DOHH2 (cell line): ENCODE results near the gene DPP6.

Experiments used
- H3F3A ChIP-seq: fragments of 200-600 bp; sonication (generic), shearing (Covaris generic); 2 replicates; pipeline ENCODE4 v1.6.0; 2016; ENCODE audit warnings: antibody characterized with exemption, mild to moderate bottlenecking; ENCODE audit not compliant: control insufficient read depth, insufficient read depth
- H3K27ac ChIP-seq: fragments of 200-600 bp; sonication (generic); 2 replicates; pipeline ENCODE4 v1.5.1; 2014; ENCODE audit warnings: low read depth, mild to moderate bottlenecking, low read length, moderate library complexity
- H3K27me3 ChIP-seq: fragments of 200-600 bp; sonication (generic); 2 replicates; pipeline ENCODE4 v1.6.1; 2014; ENCODE audit warnings: mild to moderate bottlenecking, low read length, mixed read lengths; ENCODE audit not compliant: control insufficient read depth
- H3K36me3 ChIP-seq: fragments of 200-600 bp; sonication (generic); 2 replicates; pipeline ENCODE4 v1.6.1; 2014; ENCODE audit warnings: mild to moderate bottlenecking, low read length, moderate library complexity, mixed read lengths; ENCODE audit not compliant: control insufficient read depth
- H3K4me1 ChIP-seq: fragments of 200-600 bp; sonication (generic); 2 replicates; pipeline ENCODE4 v1.6.1; 2014; ENCODE audit warnings: mild to moderate bottlenecking, low read length, mixed read lengths; ENCODE audit not compliant: control insufficient read depth
- H3K4me2 ChIP-seq: fragments of 200-600 bp; sonication (generic); 2 replicates; pipeline ENCODE4 v1.6.0; 2014; ENCODE audit warnings: mild to moderate bottlenecking, low read length, moderate library complexity
- H3K4me3 ChIP-seq: fragments of 200-600 bp; sonication (generic); 2 replicates; pipeline ENCODE4 v1.5.1; 2014; ENCODE audit warnings: mild to moderate bottlenecking, low read length, mixed read lengths
- H3K79me2 ChIP-seq: fragments of 200-600 bp; sonication (generic); 2 replicates; pipeline ENCODE4 v1.6.1; 2014; ENCODE audit warnings: mild to moderate bottlenecking, low read length, mixed read lengths; ENCODE audit not compliant: control insufficient read depth
- H3K9me2 ChIP-seq: fragments of 200-600 bp; sonication (generic); replicated peaks from 2 replicates; pipeline ENCODE4 v1.6.1; 2014; ENCODE audit warnings: mild to moderate bottlenecking, low read length, mixed read lengths; ENCODE audit not compliant: control insufficient read depth
- H3K9me3 ChIP-seq: fragments of 200-600 bp; sonication (generic); 2 replicates; pipeline ENCODE4 v1.6.1; 2014; ENCODE audit warnings: antibody characterized with exemption, low read length, mixed read lengths; ENCODE audit not compliant: control insufficient read depth, insufficient read depth
- H4K20me1 ChIP-seq: fragments of 200-600 bp; sonication (generic); 2 replicates; pipeline ENCODE4 v1.6.0; 2014; ENCODE audit warnings: low read depth, mild to moderate bottlenecking, antibody characterized with exemption, low read length, moderate library complexity; ENCODE audit not compliant: control insufficient read depth, insufficient read depth
- CTCF ChIP-seq: fragments of 200-600 bp; sonication (generic); IDR thresholded peaks from one replicate; pipeline ENCODE4 v1.5.1; 2014; ENCODE audit warnings: antibody characterized with exemption, mild to moderate bottlenecking, low read depth, low read length; ENCODE audit not compliant: poor library complexity, severe bottlenecking
- EZH2phosphoT487 ChIP-seq: fragments of 200-600 bp; sonication (generic); IDR thresholded peaks from 2 replicates; pipeline ENCODE4 v1.6.1; 2017; ENCODE audit warnings: borderline replicate concordance, mild to moderate bottlenecking, antibody characterized with exemption, low read length, moderate library complexity, mixed read lengths

DPP6 gene

GRCh38 chr7:154916381-154916780 is 864.2 kb downstream of the DPP6 start:
- H3K4me3 ChIP-seq: no peak overlapping the region
- no peaks in the 10 kb centered on the region for H3K36me3 ChIP-seq
- H3K79me2 ChIP-seq: no peaks in the 10 kb centered on the region
- no peak overlapping the region for H3K4me2 ChIP-seq
- no peak overlapping the region for H3K27ac ChIP-seq
- H3F3A ChIP-seq: no peaks in the 10 kb centered on the region
- H3K9me3 ChIP-seq: no peaks in the 10 kb centered on the region
- H3K4me1 ChIP-seq: 0 out of 2 replicates have a peak, but pooled peaks cover 3% of the 10 kb centered on the region
- TF ChIP-seq EZH2phosphoT487 (no peak), CTCF (no peak)
- no peaks in the 10 kb centered on the region for H4K20me1 ChIP-seq
- peaks cover 18% of the 10 kb centered on the region for H3K27me3 ChIP-seq
- no peaks in the 10 kb centered on the region for H3K9me2 ChIP-seq

DNA sequence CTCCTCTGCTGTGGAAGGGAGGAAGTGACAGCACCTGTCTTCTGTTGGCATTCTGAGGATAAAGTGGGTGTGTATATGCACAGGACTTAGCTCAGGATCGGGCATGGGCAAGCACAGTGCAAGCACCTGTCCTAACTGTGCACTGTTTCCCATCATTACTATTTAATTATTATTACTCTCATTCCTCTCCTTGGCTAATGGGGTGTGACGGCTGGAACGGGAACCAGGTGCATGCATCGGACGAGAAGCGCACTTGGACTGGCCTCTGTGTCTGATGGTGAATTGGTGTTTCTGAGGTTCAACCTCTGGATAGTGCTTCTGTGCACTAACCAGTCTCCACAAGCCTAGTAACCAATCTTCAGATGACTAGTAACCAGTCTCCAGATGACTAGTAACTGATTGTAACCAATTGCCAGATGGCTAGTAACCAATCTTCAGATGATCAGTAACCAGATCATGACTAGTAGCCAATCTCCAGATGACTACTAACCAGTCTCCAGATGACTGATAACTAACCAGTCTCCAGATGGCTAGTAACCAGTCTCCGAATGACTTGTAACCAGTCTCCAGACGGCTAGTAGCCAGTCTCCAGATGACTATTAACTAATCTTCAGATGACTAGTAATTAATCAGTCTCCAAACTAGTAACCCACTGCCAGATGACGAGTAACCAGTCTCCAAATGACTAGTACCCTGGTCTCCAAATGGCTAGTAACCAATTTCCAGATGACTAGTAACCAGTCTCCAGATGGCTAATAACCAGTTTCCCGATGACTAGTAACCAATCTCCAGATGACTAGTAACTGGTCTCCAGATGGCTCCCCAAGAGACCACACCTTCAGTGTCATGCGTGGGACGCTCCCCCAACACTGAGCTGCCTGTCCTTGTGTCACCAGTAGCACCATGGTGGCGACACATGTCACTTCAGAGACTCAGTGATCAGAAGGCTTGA is 864.9 kb downstream of the DPP6 start:
- H3K79me2 ChIP-seq: no peaks in the 10 kb centered on the region

GRCh38 chr7:154917808-154918160 is 865.6 kb downstream of the DPP6 start:
- peaks cover 18% of the 10 kb centered on the region for H3K27me3 ChIP-seq
- no peak overlapping the region for H3K4me2 ChIP-seq
- H3K9me2 ChIP-seq: no peaks in the 10 kb centered on the region
- H4K20me1 ChIP-seq: no peaks in the 10 kb centered on the region
- H3K4me1 ChIP-seq: 0 out of 2 replicates have a peak, but pooled peaks cover 3% of the 10 kb centered on the region
- H3F3A ChIP-seq: no peaks in the 10 kb centered on the region
- peaks cover 4% of the 10 kb centered on the region; the same call in 1 of the 2 replicates for H3K9me3 ChIP-seq
- H3K79me2 ChIP-seq: no peaks in the 10 kb centered on the region
- TF ChIP-seq CTCF: no peak
- TF ChIP-seq EZH2phosphoT487: no peak
- no peak overlapping the region for H3K4me3 ChIP-seq
- H3K36me3 ChIP-seq: no peaks in the 10 kb centered on the region
- no peak overlapping the region for H3K27ac ChIP-seq

More for the DNA sequence above, 864.9 kb downstream of the DPP6 start:
- peaks cover 18% of the 10 kb centered on the region for H3K27me3 ChIP-seq
- no peak overlapping the region for H3K4me3 ChIP-seq
- H3K4me1 ChIP-seq: 0 out of 2 replicates have a peak, but pooled peaks cover 3% of the 10 kb centered on the region
- H3F3A ChIP-seq: no peaks in the 10 kb centered on the region
- no peak overlapping the region for H3K4me2 ChIP-seq
- no peak for TF ChIP-seq EZH2phosphoT487
- TF ChIP-seq CTCF: no peak
- H4K20me1 ChIP-seq: no peaks in the 10 kb centered on the region
- H3K36me3 ChIP-seq: no peaks in the 10 kb centered on the region
- no peaks in the 10 kb centered on the region for H3K9me2 ChIP-seq
- no peak overlapping the region for H3K27ac ChIP-seq
- H3K9me3 ChIP-seq: no peaks in the 10 kb centered on the region
